Measurements from ENCODE around the gene MED15.
"Not testable (repeated sequence)": the region's sequence is repeated elsewhere in the genome, so short reads cannot be mapped to it uniquely, and the experiment has no call there.

The MED15 gene, protein sequence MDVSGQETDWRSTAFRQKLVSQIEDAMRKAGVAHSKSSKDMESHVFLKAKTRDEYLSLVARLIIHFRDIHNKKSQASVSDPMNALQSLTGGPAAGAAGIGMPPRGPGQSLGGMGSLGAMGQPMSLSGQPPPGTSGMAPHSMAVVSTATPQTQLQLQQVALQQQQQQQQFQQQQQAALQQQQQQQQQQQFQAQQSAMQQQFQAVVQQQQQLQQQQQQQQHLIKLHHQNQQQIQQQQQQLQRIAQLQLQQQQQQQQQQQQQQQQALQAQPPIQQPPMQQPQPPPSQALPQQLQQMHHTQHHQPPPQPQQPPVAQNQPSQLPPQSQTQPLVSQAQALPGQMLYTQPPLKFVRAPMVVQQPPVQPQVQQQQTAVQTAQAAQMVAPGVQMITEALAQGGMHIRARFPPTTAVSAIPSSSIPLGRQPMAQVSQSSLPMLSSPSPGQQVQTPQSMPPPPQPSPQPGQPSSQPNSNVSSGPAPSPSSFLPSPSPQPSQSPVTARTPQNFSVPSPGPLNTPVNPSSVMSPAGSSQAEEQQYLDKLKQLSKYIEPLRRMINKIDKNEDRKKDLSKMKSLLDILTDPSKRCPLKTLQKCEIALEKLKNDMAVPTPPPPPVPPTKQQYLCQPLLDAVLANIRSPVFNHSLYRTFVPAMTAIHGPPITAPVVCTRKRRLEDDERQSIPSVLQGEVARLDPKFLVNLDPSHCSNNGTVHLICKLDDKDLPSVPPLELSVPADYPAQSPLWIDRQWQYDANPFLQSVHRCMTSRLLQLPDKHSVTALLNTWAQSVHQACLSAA

DNA sequence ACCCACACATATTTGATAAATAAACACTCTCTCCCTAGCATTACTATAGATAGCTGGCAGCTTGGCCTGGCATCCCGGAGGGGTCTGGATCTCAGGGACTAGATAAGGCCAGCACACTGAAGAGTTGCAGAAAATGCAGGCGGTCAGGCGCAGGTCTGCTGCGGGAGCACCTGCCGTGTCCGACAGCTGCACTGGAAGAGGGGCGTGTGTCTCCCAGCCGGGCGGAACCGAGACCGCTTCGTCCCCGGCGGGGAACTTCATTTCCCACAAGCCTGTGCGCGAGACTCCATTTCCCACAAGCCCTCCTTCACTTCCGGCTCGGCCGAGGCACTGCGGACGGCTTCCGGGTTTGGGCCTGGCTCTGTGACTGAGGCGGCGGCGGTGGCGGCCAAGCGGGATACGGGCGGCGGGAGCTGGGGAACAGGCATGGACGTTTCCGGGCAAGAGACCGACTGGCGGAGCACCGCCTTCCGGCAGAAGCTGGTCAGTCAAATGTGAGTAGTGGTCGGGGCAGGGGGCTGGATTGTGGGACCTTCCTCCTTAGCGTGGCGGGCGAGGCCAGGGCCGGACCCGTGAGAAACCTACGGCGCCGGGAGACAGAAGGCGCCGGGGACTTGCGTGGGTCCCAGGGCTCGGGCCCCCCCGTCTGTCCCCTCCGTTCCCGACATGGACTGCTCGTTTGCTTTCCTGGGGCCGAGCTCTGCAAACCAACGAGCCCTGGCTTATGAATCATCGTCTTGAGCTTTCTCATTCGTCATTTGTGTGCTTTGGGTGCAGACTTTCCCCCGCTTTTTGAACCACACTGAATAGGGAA, at the start of gene MED15:
Gene MED15 (plus strand): TSS at position 358 of the 814 bp plus-strand sequence. CDS start 69 bp downstream, at position 427.
- peak; percentile 77 for DNase-seq

DNA sequence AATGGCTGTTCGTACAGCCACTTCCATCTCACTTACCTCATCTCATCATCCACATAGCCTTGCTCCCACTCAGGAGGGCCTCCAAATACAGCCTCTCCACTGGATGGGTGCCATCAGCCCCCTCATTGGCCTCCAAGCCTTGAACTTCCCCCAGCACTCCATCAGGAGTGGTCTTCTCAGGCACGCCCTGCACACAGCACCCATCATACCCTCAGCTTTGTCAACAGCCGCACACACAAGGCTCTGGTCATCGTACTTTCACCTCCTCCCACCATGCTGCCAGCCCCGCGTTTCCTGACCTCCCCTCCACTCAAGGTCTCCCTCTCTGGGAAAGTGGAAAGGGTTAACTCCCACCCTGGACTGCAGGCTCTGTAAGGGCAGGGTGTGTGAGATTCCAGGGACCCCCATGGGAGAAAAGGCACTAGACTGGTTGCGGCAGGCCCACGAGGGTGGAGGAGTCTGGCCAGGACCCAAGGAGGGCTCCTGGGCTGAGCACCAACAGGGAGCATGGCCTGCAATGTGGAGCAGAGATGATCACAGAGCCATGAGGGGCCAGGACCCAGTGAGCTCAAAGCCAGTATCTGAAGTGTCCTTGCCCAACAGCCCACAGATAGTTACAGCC, 48.8 kb upstream of the MED15 start:
- no peak for DNase-seq

DNA sequence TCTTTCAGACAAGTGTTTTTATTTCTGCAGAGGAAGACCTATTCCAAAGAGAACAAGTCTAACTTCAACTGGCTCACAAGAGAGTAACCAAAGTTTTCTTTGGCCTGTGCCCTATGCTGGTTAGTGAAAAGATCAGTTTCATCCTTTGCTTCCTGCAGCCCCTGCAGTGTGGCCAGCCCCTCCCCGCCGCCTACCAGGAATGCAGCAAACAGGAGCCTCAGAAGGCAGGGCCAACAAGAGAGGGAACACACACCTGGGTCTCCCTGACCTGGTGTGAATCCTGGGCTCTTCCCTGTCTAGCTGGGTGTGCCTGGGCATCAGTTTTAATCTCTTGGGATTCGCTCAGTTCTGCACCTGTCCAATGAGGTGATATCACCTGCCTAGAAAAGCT, 48.3 kb upstream of the MED15 start:
- DNase-seq, result no peak

DNA sequence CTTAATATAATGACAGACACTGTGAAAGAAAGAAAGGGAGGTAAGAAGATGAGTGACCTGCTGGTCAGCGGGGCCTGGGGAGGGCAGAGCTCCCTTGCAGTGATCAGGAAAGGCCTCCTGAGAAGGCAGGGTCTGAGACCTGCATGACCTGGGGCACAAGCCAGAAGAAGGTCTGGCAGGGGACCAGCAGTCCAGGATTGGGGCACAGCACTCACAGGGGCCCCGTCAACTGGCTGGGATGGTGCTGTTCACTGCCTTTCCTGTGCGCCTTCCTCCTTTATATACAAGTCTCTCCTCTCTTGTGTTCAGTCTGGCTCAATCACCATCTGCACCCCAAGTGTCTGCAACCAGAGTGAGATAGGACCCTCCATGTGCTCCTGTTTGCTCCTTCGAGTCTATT, 47.5 kb upstream of the MED15 start:
- DNase-seq, result no peak

DNA sequence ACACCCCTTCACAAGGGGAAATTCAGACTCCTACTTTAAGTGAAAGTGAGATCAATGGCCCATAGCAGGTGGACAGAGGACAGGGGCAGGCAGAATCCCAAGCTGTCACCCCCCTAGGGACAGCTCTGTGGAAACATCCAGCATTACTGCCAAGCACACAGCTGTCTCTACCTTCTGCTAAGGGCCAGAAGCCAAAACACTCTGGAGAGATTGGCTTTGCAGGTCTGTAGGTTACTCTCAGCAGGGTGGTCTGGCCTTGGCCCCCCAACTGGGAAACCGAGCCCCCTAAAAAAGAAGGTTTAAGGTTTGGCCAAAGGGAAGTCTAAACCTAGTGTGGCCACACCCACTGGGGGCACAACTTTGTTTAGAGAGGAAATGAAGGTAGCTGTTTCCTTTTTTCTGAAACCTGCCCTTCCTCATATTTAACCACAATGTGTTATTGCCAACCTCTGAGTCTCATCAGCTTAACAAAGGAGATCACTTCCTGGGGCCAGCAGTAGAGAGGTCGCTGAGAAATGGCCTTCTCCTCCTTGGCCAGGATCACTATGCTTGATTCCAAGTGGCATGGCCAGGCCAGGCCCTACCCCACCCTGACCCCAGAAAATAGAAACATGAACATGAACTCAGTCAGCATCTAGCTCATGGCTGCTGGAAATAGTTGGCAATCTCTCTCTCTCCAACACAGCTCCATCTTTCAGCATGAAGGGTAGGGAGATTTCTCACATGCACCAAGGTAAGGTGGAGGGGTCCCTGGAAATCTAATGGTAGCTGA, 43.9 kb upstream of the MED15 start:
- peak; percentile 61 for DNase-seq

DNA sequence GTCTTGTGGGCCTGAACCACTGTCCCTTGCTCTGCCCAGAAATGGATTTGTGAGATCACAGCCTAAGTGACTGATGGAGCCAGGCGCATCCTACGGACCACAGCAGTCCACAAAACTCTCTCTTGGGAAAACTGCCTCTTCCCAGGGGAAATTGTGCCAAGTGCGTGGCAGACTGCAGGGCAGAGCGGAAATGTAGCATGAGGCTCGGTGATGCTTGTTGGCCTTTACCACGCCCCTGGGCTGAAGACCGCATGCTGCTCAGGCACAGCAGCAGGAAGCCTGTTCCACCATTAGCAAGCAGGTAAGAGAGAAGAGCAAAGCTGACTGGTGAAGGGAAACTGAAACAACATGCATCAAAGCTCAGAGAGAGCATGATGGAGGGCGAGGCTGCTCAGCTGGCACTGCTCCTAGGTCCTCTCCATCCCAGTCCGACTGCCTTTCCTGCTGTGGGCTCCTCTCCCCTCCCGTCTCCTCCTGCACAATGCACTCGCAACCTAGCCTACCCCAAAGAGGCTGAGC, 43.3 kb upstream of the MED15 start:
- no peak for DNase-seq

DNA sequence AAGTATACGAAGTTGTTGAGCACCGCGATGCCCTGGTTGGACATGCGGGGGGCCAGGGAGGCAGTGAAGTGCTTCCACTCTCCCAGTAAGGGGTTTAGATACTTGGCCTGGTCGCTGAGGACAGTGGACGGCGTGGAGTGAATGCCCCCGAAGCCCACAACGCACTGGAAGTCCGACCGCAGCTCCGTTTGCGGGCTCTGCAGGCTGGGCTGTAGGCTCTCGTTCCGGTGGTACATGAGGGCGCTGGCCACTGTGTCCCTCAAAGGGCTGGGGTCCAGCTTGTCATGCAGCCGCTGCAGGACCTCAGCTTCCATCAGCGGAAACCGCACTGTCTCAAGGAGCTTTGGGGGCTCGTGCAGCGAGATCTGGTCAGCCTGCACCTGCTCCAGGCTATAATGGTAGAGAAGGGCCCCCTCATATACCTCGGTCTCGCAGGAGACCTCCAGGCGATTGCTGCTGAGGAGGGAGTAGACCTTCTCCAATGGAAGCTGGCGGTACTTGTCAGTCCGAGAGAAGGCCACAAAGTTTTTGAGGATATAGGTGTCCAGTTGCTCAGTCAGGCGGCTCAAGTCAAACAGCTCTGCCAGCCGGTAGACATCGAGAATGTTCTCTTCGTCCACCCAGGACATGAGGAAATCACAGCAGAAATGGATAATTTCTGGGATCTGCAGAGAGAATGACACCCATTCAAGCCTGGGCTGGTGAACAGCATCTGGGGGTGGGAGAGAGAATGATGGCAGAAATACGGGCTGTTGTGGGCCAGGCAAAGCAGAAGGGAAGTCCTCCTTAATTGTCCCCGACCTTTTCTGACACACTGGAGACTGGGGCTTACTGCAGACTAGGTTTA, 42.3 kb upstream of the MED15 start:
- no peak for DNase-seq

DNA sequence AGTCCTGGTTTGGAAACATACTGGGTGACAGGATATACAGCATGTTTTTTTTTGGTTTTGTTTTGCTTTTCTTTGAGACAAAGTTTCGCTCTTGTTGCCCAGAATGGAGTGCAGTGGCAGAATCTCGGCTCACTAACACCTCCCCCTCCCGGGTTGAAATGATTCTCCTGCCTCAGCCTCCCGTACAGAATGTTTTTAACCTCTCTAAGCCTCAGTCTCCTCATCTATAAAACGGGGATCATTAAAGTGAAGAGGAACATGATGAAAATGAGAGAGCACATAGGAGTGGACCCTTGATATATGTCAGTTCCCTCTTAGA, 41.7 kb upstream of the MED15 start:
- no peak for DNase-seq

DNA sequence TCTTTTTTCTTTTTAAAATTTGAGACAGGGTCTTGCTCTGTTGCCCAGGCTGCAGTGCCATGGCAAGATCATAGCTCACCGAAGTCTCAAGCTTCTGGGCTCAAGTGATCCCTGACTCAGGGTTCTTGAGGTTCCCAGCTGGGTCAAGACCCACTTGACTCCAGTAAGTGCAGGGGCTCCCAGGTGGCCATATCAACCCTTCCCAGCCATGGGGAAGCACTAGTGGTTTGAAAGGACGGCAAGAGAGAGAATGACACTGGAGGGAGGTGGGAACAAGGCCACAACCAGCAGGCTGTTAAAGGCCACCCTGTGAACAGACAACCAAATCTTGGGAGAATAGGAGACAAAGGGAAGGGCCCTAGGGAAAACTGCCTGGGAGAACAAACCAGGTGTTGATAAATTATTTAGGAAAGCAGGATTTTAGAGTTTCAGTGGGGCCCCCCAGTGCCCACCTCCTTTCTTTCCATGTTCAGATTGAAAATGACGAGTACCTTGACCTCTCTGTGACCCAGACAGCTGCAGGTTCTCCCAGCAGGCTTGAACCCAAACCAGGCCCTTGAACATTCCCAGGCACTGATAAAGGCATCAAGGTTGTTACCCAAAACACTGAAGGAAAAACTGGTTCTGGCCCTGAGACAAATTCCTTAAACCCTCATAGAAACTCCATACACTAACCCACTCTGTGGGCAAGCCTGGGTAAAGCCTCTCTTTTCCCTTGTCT, 40.6 kb upstream of the MED15 start:
- no peak for DNase-seq

DNA sequence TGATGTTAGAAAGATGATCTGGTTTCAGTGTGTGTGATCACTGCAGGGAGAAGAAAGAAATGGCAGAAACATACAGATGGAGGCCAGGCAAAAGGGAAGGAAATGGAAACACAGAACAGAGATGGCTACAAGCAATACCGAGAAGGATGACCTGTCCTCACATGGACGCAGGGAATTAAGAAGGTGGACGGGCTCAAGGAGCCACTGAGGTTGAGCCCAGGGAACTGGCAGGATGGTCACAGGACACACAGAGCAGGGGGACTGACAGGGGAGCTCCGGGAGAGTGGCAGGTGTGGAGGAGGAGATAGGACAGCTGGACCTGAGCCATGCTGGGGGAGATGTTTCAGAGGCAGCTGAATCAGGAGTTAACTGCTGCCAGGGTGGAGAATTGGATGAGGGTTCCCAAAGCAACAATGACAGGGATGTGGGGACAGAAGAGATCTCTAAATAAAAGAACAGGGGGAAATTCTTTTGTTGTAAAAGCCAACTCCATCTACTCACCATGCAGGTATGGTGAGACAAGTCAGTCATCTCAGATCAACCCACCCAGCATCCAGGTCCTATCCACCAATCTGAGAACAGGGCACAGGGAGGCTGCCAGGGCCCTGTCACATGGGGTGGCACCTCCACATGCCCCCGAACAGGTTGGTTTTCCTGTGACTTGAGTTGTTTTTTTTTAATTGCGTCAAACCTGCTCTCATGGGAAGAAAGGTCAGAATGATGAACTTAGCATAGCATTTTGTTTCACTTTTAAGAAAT, 38.1 kb upstream of the MED15 start:
- DNase-seq, result no peak

DNA sequence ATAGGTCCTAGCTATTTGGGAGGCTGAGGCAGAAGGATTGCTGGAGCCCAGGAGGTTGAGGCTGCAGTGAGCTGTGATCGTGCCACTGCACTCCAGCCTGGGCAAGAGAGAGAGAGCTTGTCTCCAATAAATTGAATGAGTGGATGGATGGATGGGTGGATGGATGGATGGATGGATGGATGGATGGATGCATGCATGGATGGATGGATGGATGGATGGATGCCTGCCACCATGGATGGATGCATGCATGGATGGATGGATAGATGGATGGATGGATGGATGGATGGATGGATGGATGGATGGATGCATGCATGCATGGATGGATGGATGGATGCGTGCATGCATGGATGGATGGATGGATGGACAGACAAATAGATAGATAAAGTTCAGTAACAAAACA, 36.9 kb upstream of the MED15 start:
- DNase-seq, result not testable (repeated sequence)

DNA sequence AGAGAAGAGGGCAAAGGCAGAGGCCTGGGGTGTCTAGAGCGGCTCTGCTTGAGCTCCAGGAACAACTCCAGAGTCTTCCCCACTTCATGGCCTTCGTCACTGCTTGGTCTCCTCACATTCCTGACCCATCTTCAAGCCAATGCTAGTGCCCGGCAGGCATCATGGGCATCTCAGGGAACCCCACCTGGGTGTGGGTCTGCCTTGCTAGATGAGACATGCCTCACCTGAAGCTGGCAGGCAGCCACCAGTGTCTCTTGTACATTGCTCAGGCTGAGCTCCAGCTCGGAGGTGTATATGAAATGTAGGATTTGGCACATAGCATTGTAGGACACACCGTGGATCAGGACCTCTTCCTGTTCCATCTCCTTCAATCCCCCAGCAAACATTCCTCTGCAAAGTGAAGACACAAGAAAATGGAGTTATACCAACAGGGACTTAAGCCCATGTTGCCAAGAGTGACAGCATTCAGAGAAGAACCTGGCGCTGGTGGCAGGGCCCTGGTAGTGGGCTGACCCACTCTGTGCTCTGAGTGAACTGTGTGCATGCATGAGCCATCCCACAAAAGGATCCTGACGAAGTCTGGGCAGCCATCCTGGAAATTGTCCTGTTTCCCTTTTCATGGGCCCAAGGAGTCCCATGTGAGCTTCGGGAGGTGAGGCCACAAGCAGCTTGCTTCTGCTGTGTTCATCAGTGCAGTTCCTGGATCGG, 36.1 kb upstream of the MED15 start:
- DNase-seq, result no peak

DNA sequence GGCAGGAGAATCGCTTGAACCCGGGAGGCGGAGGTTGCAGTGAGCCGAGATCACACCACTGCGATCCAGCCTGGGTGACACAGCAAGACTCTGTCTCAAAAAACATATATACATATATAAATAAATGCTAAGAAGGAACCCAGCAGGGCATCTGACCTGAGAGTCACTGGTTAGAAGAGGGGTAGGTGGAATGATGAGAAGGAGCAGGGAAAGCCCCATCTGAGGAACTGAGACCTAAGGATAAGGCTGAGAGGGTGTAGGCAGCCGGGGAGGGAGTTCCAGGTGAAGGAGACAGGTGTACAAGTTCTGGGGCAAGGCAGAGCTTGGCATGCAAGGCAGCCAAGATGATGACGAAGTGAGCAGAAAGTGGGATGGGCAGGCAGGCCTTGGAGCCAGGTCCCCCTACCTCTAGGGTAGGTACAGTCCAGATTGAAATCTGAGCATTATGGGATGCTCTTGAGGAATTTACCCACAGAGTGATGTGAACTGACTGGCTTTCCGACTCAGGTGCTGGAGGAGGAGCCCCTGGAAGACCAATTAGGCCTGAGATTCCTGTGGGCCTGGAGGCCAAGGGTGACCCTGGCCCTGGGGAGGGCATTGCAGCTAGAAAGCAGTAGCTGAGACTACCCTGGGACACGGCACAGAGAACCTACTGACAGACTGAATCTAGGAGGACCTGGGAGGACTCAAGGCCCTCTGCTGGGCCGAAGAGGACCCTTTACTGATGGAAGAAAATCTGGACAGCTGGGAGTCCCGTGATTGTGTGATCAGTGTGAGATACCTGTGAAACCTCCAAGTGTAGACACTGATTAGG, 34.6 kb upstream of the MED15 start:
- DNase-seq, result no peak

DNA sequence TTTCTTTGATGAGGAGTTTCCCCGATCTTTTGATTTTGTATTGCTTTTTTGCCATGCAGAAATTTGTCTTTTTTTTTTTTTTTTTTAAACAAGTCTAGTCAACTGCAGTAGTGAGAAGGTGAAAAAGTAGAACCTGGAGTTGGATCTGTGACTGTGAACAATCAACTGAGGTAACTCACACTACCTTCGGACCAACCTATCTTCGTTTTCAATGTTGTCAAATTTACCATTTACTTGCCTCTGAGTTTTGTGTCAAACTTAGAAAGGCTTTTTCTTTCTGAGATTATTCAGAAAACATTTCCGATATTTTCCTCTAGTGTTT, 32.3 kb upstream of the MED15 start:
- DNase-seq, result no peak

DNA sequence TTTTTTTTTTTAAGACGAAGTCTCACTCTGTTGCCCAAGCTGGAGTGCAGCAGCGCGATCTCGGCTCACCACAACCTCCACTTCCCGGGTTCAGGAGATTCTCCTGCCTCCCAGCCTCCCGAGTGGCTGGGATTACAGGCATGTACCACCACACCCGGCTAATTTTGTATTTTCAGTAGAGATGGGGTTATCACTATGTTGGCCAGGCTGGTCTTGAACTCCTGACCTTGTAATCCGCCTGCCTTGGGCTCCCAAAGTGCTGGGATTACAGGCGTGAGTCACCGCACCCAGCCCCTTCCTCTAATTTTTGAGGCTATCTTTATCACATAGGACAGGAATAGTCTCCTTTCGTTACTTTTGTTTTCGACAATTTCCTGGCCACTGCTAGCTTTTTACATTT, 31.8 kb upstream of the MED15 start:
- not testable (repeated sequence) for DNase-seq

DNA sequence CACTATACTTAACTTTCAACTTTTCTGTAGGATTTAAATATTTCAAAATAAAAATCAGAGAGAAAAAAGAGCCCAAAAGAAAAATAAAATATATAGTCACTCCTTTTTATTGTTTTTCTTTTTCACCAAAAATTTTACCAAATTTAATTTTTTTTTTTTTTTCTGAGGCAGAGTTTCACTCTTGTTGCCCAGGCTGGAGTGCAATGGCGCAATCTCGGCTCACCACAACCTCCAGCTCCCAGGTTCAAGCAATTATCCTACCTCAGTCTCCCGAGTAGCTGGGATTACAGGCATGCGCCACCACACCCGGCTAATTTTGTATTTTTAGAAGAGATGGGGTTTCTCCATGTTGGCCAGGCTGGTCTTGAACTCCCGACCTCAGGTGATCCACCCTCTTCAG, 29.4 kb upstream of the MED15 start:
- DNase-seq, result not testable (repeated sequence)

DNA sequence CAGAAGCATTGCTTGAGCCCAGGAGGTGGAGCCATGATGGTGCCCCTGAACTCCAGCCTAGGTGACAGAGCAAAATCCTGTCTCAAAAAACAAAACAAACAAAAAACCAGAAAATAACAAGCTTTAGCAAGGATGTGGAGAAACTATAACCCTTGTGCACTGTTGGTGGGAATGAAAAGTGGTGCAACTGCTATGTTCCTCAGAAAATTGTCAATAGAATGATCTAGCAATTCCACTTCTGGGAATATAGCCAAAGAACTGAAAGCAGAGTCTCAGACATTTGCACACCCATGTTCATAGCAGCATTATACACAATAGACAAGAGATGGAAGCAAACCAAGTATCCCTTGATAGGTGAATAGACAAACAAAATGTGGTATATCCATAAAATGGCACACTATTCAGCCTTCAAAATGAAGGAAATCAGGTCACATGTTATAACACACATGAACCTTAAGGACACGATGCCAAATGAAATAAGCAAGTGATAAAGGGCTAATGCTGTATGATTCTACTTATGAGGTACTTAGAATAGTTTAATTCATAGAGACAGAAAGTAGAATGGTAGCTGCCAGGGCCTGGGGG, 27.7 kb upstream of the MED15 start:
- DNase-seq, result no peak

DNA sequence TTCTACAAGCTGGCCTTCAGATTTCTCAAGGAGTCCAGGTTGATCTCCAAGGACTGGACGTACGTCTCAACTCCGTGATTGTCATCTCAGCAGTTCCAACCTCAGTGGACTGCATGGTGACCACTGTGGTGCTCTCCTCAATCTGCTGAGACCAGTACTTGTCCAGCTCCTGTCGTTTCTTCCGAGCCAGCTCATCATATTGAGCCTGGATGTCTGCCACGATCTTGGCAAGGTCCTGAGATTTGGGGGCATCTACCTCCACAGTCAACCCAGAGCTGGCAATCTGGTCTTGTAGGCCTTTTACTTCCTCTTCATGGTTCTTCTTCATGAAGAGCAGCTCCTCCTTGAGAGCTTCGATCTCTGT, 24.3 kb upstream of the MED15 start:
- not testable (repeated sequence) for DNase-seq
